ENCODE results near the gene CPN1.

CPN1 gene

DNA sequence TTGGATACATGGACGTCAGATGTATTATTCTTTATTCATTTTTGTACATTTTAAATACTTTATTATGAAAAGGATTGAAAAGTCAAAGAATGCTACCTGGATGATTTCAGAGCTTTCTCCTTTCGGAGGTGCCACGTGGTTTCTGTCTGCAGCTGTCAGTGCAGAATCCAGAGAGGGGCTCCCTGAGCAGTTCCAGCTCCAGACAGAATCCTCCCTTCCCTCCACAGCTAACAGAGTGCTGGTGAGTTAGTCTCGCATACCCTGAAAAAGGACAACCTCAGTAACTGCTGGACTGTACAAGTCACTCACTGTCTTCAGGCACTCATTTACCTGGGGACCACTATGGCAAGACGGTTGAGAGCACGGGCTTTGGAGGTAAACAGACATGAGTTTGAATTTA lies 82.8 kb downstream of the CPN1 start:
- no peak for DNase-seq
- Histone ChIP-seq H3K4me1 (ENCODE audit: control extremely low read depth in 1 of 4, control insufficient read depth in 4 of 4, insufficient read depth in 4 of 4, low read length in 3 of 4) (peaks cover 9 to 18% (median 14%) of the 10 kb centered on the region in 4 experiments), H3K27me3 (replicated peaks in 2 of 5; ENCODE audit: control insufficient read depth in 4 of 5, insufficient read depth in 5 of 5, low read length in 4 of 5) (no peaks in the 10 kb centered on the region), H3K27ac (ENCODE audit: insufficient read depth in 1 of 2, low read depth in 1 of 2, low read length in 2 of 2, poor library complexity in 1 of 2, severe bottlenecking in 2 of 2) (no peak overlapping the region), H3K4me3 (ENCODE audit: control insufficient read depth in 1 of 7, extremely low read depth in 1 of 7, insufficient read depth in 4 of 7, low read depth in 2 of 7, low read length in 6 of 7) (no peak overlapping the region), H3K36me3 (ENCODE audit: control insufficient read depth in 4 of 4, insufficient read depth in 4 of 4, low read length in 3 of 4) (peaks cover 0 to 2% (median 0%) of the 10 kb centered on the region in 4 experiments), H3K9me3 (ENCODE audit: control extremely low read depth in 1 of 5, control insufficient read depth in 4 of 5, insufficient read depth in 2 of 5, low read depth in 1 of 5, low read length in 4 of 5) (no peaks in the 10 kb centered on the region)
- 100% methylated on average over 1 of the region's 6 CpGs for WGBS (ENCODE audit: insufficient coverage)
- POLR2A ChIA-PET, result no interaction called here
- CTCF ChIA-PET, result interaction anchor here (0.7 to 8.5 kb wide), 2 partner anchors 11 to 964 kb away, joined by 3 to 55 read pairs; partner anchors contain the start of gene DNMBP

DNA sequence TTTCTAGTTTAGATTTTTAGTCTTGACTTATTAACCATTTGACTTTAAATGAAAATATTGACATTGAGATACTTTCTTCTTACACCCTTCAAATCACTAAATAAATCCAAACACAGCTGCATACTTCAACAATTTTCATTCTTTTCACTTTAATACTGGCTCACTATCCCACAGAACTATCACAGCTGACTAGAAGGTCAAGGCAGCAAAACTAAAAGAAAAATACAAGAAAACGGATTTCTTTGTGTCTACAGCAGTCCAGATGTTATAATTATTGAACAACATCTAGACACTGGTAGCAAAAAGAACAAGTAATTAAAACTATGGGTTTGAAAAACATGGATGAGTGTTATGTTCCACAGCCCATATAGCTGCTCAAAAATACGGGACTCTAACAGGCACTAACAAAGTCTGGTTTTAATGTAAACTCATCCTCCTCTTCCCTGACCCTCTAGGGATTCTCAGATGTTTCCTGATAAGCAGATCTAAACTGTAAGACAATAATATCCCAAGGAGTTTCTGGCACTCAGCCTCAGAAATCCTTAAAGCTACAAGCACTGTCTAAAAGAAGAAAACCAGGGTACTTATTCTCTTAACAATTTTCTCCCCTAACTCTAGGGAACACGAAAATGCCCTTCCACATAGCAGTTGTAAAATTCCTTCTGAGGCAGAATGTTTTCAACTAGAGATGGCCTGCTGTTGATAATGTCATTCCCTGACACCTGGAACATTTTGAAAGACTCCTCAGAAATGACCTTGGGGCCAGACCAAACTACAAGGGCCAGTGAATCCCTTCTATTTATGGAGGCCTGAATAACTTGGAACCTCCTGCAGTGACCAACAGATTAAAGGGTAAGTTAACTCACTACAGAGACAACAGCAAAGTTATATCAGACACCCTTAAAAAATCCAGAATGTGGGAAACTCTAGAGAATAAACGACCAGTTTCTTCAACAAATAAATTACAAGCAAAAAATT lies 84.7 kb downstream of the CPN1 start:
- Histone ChIP-seq H3K4me3 (ENCODE audit: control insufficient read depth in 1 of 7, extremely low read depth in 1 of 7, insufficient read depth in 4 of 7, low read depth in 2 of 7, low read length in 6 of 7) (no peak overlapping the region), H3K27ac (ENCODE audit: insufficient read depth in 1 of 2, low read depth in 1 of 2, low read length in 2 of 2, poor library complexity in 1 of 2, severe bottlenecking in 2 of 2) (no peak overlapping the region), H3K9me3 (ENCODE audit: control extremely low read depth in 1 of 5, control insufficient read depth in 4 of 5, insufficient read depth in 2 of 5, low read depth in 1 of 5, low read length in 4 of 5) (no peaks in the 10 kb centered on the region), H3K4me1 (ENCODE audit: control extremely low read depth in 1 of 4, control insufficient read depth in 4 of 4, insufficient read depth in 4 of 4, low read length in 3 of 4) (peaks cover 13 to 26% (median 19%) of the 10 kb centered on the region in 4 experiments), H3K27me3 (replicated peaks in 2 of 5; ENCODE audit: control insufficient read depth in 4 of 5, insufficient read depth in 5 of 5, low read length in 4 of 5) (no peaks in the 10 kb centered on the region), H3K36me3 (ENCODE audit: control insufficient read depth in 4 of 4, insufficient read depth in 4 of 4, low read length in 3 of 4) (peaks cover 0 to 2% (median 0%) of the 10 kb centered on the region in 4 experiments)
- ChIA-PET POLR2A (no interaction called here), CTCF (interaction anchor here (1.8 to 8.5 kb wide), 2 partner anchors 13 to 14 kb away, joined by 4 to 55 read pairs; partner anchors contain the start of gene DNMBP)
- no peak for DNase-seq
- 91% methylated on average over 1 of the region's 4 CpGs for WGBS (ENCODE audit: insufficient coverage)

DNA sequence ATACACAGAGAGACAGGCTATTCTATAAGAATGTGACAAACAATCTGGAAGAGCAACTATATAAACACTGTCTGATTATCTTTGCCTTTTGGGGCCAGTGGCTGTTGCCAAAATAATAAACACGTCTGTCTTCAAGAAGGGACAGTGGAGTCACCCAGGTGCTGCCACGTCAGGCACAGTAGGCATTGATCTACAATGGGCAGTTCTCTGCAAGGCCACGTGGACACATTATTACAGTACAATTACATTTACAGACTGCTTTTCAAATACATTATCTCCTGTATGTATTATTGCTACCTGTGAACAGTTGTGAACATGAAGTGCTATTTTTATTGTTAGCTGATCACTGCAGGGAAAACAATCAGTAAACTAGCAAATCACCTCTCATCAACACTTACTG lies 86.0 kb downstream of the CPN1 start:
- Histone ChIP-seq H3K27ac (ENCODE audit: insufficient read depth in 1 of 2, low read depth in 1 of 2, low read length in 2 of 2, poor library complexity in 1 of 2, severe bottlenecking in 2 of 2) (no peak overlapping the region), H3K27me3 (replicated peaks in 2 of 5; ENCODE audit: control insufficient read depth in 4 of 5, insufficient read depth in 5 of 5, low read length in 4 of 5) (no peaks in the 10 kb centered on the region), H3K36me3 (ENCODE audit: control insufficient read depth in 4 of 4, insufficient read depth in 4 of 4, low read length in 3 of 4) (peaks cover 0 to 2% (median 0%) of the 10 kb centered on the region in 4 experiments), H3K9me3 (ENCODE audit: control extremely low read depth in 1 of 5, control insufficient read depth in 4 of 5, insufficient read depth in 2 of 5, low read depth in 1 of 5, low read length in 4 of 5) (no peaks in the 10 kb centered on the region), H3K4me3 (ENCODE audit: control insufficient read depth in 1 of 7, extremely low read depth in 1 of 7, insufficient read depth in 4 of 7, low read depth in 2 of 7, low read length in 6 of 7) (no peak overlapping the region), H3K4me1 (ENCODE audit: control extremely low read depth in 1 of 4, control insufficient read depth in 4 of 4, insufficient read depth in 4 of 4, low read length in 3 of 4) (peaks cover 13 to 26% (median 19%) of the 10 kb centered on the region in 4 experiments)
- ChIA-PET POLR2A (no interaction called here), CTCF (interaction anchor here (1.7 to 8.5 kb wide), 3 partner anchors 13 to 20 kb away, joined by 4 to 55 read pairs (median 4); partner anchors contain the start of gene DNMBP)
- no peak for DNase-seq
- 100% methylated on average over 2 of the region's 3 CpGs for WGBS (ENCODE audit: insufficient coverage)

DNA sequence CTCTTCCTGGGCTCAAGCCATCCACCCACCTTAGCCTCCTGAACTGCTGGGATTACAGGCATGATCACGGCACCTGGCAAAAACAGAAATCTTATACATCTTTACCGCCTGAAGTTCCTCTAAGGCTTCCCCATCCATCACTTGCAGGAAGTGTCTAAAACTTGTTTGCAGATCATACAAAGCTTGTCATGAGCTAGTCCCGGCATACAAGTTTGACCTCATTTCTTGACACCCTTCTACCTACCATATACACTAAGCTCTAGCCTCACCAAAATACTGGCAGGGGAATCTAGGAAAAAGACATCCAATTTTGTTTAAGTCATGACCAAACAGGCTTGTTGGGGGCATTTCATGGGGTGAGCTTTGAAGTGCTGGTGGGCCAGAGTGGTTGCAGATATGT lies 86.4 kb downstream of the CPN1 start:
- Histone ChIP-seq H3K9me3 (ENCODE audit: control extremely low read depth in 1 of 5, control insufficient read depth in 4 of 5, insufficient read depth in 2 of 5, low read depth in 1 of 5, low read length in 4 of 5) (no peaks in the 10 kb centered on the region), H3K36me3 (ENCODE audit: control insufficient read depth in 4 of 4, insufficient read depth in 4 of 4, low read length in 3 of 4) (peaks cover 0 to 2% (median 0%) of the 10 kb centered on the region in 4 experiments), H3K4me1 (ENCODE audit: control extremely low read depth in 1 of 4, control insufficient read depth in 4 of 4, insufficient read depth in 4 of 4, low read length in 3 of 4) (peaks cover 13 to 26% (median 19%) of the 10 kb centered on the region in 4 experiments), H3K27me3 (replicated peaks in 2 of 5; ENCODE audit: control insufficient read depth in 4 of 5, insufficient read depth in 5 of 5, low read length in 4 of 5) (no peaks in the 10 kb centered on the region), H3K4me3 (ENCODE audit: control insufficient read depth in 1 of 7, extremely low read depth in 1 of 7, insufficient read depth in 4 of 7, low read depth in 2 of 7, low read length in 6 of 7) (no peak overlapping the region), H3K27ac (ENCODE audit: insufficient read depth in 1 of 2, low read depth in 1 of 2, low read length in 2 of 2, poor library complexity in 1 of 2, severe bottlenecking in 2 of 2) (peak overlapping the region in 1 of 2 experiments; percentile 78)
- ChIA-PET CTCF (interaction anchor here (1.5 to 8.5 kb wide), 4 partner anchors 10 to 19 kb away, joined by 4 to 55 read pairs (median 8); partner anchors contain the start of gene DNMBP), POLR2A (interaction anchor here (0.6 to 1.4 kb wide), 2 partner anchors 14 to 115 kb away, joined by 3 read pairs; partner anchors contain the start of gene DNMBP)
- 7% methylated on average over 3 of the region's 3 CpGs for WGBS (ENCODE audit: insufficient coverage)
- DNase-seq, result peak in 2 of 3 donors; percentile 22 to 38

DNA sequence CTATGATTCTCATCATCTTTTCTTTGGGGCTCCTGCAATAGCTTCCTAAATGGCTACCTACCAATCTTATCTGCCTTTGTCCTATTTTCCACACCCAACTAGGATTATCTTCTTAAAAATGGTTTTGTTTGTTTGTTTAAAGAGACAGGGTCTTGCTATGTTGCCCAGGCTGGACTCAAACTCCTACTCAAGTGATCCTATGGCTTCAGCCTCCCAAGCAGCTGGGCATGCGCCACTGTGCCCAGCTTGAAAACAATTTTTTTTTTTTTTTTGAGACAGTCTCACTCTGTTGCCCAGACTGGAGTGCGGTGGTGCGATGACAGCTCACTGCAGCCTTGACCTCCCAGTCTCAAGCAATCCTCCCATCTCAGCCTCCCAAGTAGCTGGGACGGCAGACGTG lies 86.9 kb downstream of the CPN1 start:
- H3K4me3 ChIP-seq (ENCODE audit: control insufficient read depth in 1 of 7, extremely low read depth in 1 of 7, insufficient read depth in 4 of 7, low read depth in 2 of 7, low read length in 6 of 7), result peak overlapping the region in 4 of 7 experiments; percentile 1 to 65 (median 18)
- ChIA-PET POLR2A (interaction anchor here (0.6 to 1.4 kb wide), 2 partner anchors 15 to 115 kb away, joined by 3 read pairs; partner anchors contain the start of gene DNMBP), CTCF (interaction anchor here (1.0 to 8.5 kb wide), 5 partner anchors 9 to 19 kb away, joined by 4 to 55 read pairs (median 5); partner anchors contain the start of gene DNMBP)

DNA sequence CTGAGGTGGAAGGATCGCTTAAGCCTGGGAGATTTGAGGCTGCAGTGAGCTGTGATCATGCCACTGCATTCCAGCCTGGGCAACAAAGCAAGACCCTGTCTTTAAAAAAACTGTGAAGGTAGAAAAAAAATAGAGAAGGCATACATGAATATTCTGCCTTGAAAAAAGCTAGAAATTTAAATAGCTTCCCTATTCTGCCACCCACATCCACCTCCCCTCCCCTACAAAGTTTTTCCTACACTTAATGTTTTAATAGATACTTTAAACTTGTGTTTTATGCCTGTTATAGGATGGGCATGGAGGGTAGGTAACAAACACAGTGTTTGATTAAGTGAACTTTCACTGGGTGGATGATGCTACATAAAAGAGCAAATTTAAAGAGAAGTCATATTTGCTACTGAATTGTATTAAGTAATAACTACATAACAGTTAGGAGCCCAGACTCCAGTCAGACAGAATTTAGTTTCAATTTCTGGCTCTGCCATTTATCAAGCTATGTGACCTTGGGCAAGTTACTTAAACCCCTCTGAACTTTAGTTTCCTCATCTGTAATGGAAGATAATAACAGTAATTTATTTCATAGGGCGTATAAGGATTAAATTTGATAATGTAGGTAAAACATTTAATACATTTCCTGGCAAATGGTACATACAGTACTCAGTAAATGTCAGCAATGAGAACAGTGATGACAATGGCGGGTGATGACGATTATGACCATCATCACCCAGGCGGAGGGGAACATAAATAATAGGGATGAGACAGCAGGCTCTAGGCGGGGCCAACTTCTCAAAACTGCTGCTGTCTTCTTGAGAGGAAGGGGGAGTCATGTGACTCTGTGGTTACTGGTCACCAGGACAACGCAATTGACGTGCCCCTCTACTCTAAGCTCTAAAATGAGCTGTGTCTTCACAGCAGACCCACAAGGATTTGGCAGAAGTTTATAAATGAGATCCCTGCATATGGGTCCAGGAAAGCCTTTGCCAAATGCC lies 87.7 kb downstream of the CPN1 start:
- ChIA-PET POLR2A (interaction anchor here (0.6 to 1.4 kb wide), 2 partner anchors 13 to 15 kb away, joined by 3 to 4 read pairs; partner anchors contain the start of gene DNMBP), CTCF (interaction anchor here (1.0 to 8.5 kb wide), 6 partner anchors 10 to 138 kb away, joined by 3 to 55 read pairs (median 4); partner anchors contain the start of gene DNMBP)
- Histone ChIP-seq H3K4me3 (ENCODE audit: control insufficient read depth in 1 of 7, extremely low read depth in 1 of 7, insufficient read depth in 4 of 7, low read depth in 2 of 7, low read length in 6 of 7) (peak overlapping the region in 4 of 7 experiments; percentile 35 to 65 (median 42)), H3K36me3 (ENCODE audit: control insufficient read depth in 4 of 4, insufficient read depth in 4 of 4, low read length in 3 of 4) (peaks cover 0 to 2% (median 0%) of the 10 kb centered on the region in 4 experiments), H3K4me1 (ENCODE audit: control extremely low read depth in 1 of 4, control insufficient read depth in 4 of 4, insufficient read depth in 4 of 4, low read length in 3 of 4) (peaks cover 13 to 26% (median 19%) of the 10 kb centered on the region in 4 experiments), H3K9me3 (ENCODE audit: control extremely low read depth in 1 of 5, control insufficient read depth in 4 of 5, insufficient read depth in 2 of 5, low read depth in 1 of 5, low read length in 4 of 5) (no peaks in the 10 kb centered on the region), H3K27me3 (replicated peaks in 2 of 5; ENCODE audit: control insufficient read depth in 4 of 5, insufficient read depth in 5 of 5, low read length in 4 of 5) (no peaks in the 10 kb centered on the region), H3K27ac (ENCODE audit: insufficient read depth in 1 of 2, low read depth in 1 of 2, low read length in 2 of 2, poor library complexity in 1 of 2, severe bottlenecking in 2 of 2) (peak overlapping the region; percentile 35 to 78)
- WGBS (ENCODE audit: insufficient coverage), result 19% methylated on average over 6 of the region's 8 CpGs
- peak; percentile 94 to 98 (median 98) for DNase-seq

More for the DNA sequence above, 86.9 kb downstream of the CPN1 start:
- Histone ChIP-seq H3K36me3 (ENCODE audit: control insufficient read depth in 4 of 4, insufficient read depth in 4 of 4, low read length in 3 of 4) (peaks cover 0 to 2% (median 0%) of the 10 kb centered on the region in 4 experiments), H3K27ac (ENCODE audit: insufficient read depth in 1 of 2, low read depth in 1 of 2, low read length in 2 of 2, poor library complexity in 1 of 2, severe bottlenecking in 2 of 2) (peak overlapping the region; percentile 9 to 78), H3K4me1 (ENCODE audit: control extremely low read depth in 1 of 4, control insufficient read depth in 4 of 4, insufficient read depth in 4 of 4, low read length in 3 of 4) (peaks cover 13 to 26% (median 19%) of the 10 kb centered on the region in 4 experiments), H3K27me3 (replicated peaks in 2 of 5; ENCODE audit: control insufficient read depth in 4 of 5, insufficient read depth in 5 of 5, low read length in 4 of 5) (no peaks in the 10 kb centered on the region), H3K9me3 (ENCODE audit: control extremely low read depth in 1 of 5, control insufficient read depth in 4 of 5, insufficient read depth in 2 of 5, low read depth in 1 of 5, low read length in 4 of 5) (no peaks in the 10 kb centered on the region)
- no peak for DNase-seq
- 89% methylated on average over 1 of the region's 5 CpGs for WGBS (ENCODE audit: insufficient coverage)
